Esophagus squamous epithelium (tissue), 5 donors: Measurements from ENCODE around the gene SAPCD2. TPM values are rescaled to one million over a fixed set of nuclear protein-coding genes. Genes with fewer than 3 reads are reported as not detected.

ENCODE experiments used
- DNase-seq: peaks from one replicate; lab custom pipeline; 2025; lab: John Stamatoyannopoulos, UW
- H3K27ac ChIP-seq, 4 donors: fragments of 200-600 bp; sonication (generic); one replicate each; pipeline ENCODE4 v1.5.1; 2016 to 2019; ENCODE audit warnings: mild to moderate bottlenecking in 1 of 4
- H3K27me3 ChIP-seq, 4 donors: fragments of 200-600 bp; sonication (generic); 1 replicate in 3 of 4; 2 replicates in 1 of 4; pipeline versions ENCODE4 v1.5.1 to v1.6.0; 2017 to 2021; ENCODE audit warnings: antibody characterized with exemption in 1 of 4
- H3K36me3 ChIP-seq, 3 donors: fragments of 200-600 bp; sonication (generic); one replicate each; pipeline ENCODE4 v1.5.1; 2016 to 2019
- H3K4me1 ChIP-seq, 3 donors: fragments of 200-600 bp; sonication (generic); one replicate each; pipeline ENCODE4 v1.5.1; 2017 to 2019
- H3K4me3 ChIP-seq, 4 donors: fragments of 200-600 bp; sonication (generic); 1 replicate in 3 of 4; 2 replicates in 1 of 4; pipeline ENCODE4 v1.5.1; 2016 to 2019; ENCODE audit warnings: mild to moderate bottlenecking in 2 of 4, moderate library complexity in 1 of 4
- H3K9me3 ChIP-seq, 3 donors: fragments of 200-600 bp; sonication (generic); one replicate each; pipeline ENCODE4 v1.5.1; 2016 to 2019
- CTCF ChIP-seq, 6 experiments: fragments of 450-650 bp in 4 of 6; fragments of 200-600 bp in 2 of 6; sonication (generic) in 2 of 6; IDR thresholded peaks; one replicate each; pipeline ENCODE4 v1.5.1; 2016 to 2019; ENCODE audit warnings: antibody characterized with exemption in 6 of 6, mild to moderate bottlenecking in 4 of 6, moderate library complexity in 4 of 6
- POLR2A ChIP-seq, 4 donors: fragments of 450-650 bp; IDR thresholded peaks; one replicate each; pipeline ENCODE4 v1.6.1; 2017; ENCODE audit warnings: antibody characterized with exemption in 4 of 4, mild to moderate bottlenecking in 4 of 4, moderate library complexity in 3 of 4
- WGBS, 2 donors: methylation state at CpG; one replicate each; pipeline ENCODE4 v1.1.5; 2018; 5-methylcytosine and 5-hydroxymethylcytosine counted together
- intact Hi-C: fragments of 100-400 bp; cut with DNase I; formaldehyde crosslinking; loops from one replicate; pipeline ENCODE4 v1.15.0; 2022
- total RNA-seq, 4 donors: library from RNA; depleted of rRNA; stranded (reverse); fragments of >200 nt; gene quantifications; one replicate each; pipeline ENCODE4 v1.1.0, GENCODE V29; 2016
- donor health status: DM: yes; HTN: yes; CAD: no.

The SAPCD2 gene
- total RNA-seq, 4 donors from 2014 or later, result 8.2 to 21.2 (median 14.7) TPM

GRCh38 chr9:137027369-137028262 is 42.7 kb downstream of the SAPCD2 start, which contains the start of gene ABCA2:
TSS of gene ABCA2 (minus strand) at chr9:137028237. CDS start at chr9:137028140, 97 bp downstream.
- H3K4me3 ChIP-seq, result peak within 1 kb of the TSS; percentile 33 to 82 (median 62)
- intact Hi-C loops, result loop anchor here (5.0 kb wide), 1 partner anchor 85 kb away; the partner anchor contains the start of gene FBXW5
- H3K9me3 ChIP-seq, result no peaks in the 10 kb centered on the region
- no peaks in the 10 kb centered on the region for H3K36me3 ChIP-seq
- DNase-seq, result no peak
- H3K27me3 ChIP-seq, result no peaks in the 10 kb centered on the region
- TF ChIP-seq CTCF (IDR thresholded peaks at IDR 0.05) (no peak), POLR2A (IDR thresholded peaks at IDR 0.05) (no peak)
- WGBS, 2 donors, result 17 to 28% methylated on average over 1 to 8 of the region's 95 CpGs
- H3K4me1 ChIP-seq, result peaks cover 28 to 66% (median 35%) of the 10 kb centered on the region in 3 donors
- peak within 1 kb of the TSS; percentile 50 to 72 (median 62) for H3K27ac ChIP-seq

GRCh38 chr9:137026828-137027227 is 43.5 kb downstream of the SAPCD2 start:
- H3K36me3 ChIP-seq, result no peaks in the 10 kb centered on the region
- H3K27me3 ChIP-seq, result no peaks in the 10 kb centered on the region
- no peaks in the 10 kb centered on the region for H3K9me3 ChIP-seq
- no peak for TF ChIP-seq CTCF (IDR thresholded peaks at IDR 0.05)
- no peak for TF ChIP-seq POLR2A (IDR thresholded peaks at IDR 0.05)
- intact Hi-C loops, result loop anchor here (5.0 kb wide), 1 partner anchor 85 kb away; the partner anchor contains the start of gene FBXW5
- peak overlapping the region in 2 of 4 donors; percentile 29 to 50 for H3K27ac ChIP-seq
- no CpG with 5 or more reads among the region's 4 CpGs for WGBS, 2 donors
- peaks cover 28 to 65% (median 35%) of the 10 kb centered on the region in 3 donors for H3K4me1 ChIP-seq
- peak overlapping the region in 3 of 4 donors; percentile 32 to 67 (median 62) for H3K4me3 ChIP-seq
- no peak for DNase-seq

- H3K27ac ChIP-seq, result peak overlapping the region in 1 of 4 donors; percentile 31
- H3K4me1 ChIP-seq, result peaks cover 28 to 63% (median 35%) of the 10 kb centered on the region in 3 donors
- H3K36me3 ChIP-seq, result no peaks in the 10 kb centered on the region
- whole genome bisulfite sequencing, 2 donors, result 67 to 100% methylated on average over 1 to 2 of the region's 2 CpGs
- no peak for TF ChIP-seq POLR2A (IDR thresholded peaks at IDR 0.05)
- no peak for TF ChIP-seq CTCF (IDR thresholded peaks at IDR 0.05)
- intact Hi-C loops, result loop anchor here (5.0 kb wide), 1 partner anchor 84 kb away; the partner anchor contains the start of gene FBXW5
- no peaks in the 10 kb centered on the region for H3K9me3 ChIP-seq
- DNase-seq, result no peak
- no peaks in the 10 kb centered on the region for H3K27me3 ChIP-seq
- peak overlapping the region in 1 of 4 donors; percentile 67 for H3K4me3 ChIP-seq
Measured at GRCh38 chr9:137026384-137026783, 44.0 kb downstream of the SAPCD2 start.

GRCh38 chr9:137025517-137025966 is 44.8 kb downstream of the SAPCD2 start:
- Histone ChIP-seq H3K36me3 (peaks cover 0 to 3% (median 0%) of the 10 kb centered on the region in 3 donors), H3K9me3 (no peaks in the 10 kb centered on the region), H3K4me3 (no peak overlapping the region), H3K27ac (peak overlapping the region in 1 of 4 donors; percentile 29), H3K4me1 (peaks cover 28 to 54% (median 31%) of the 10 kb centered on the region in 3 donors), H3K27me3 (no peaks in the 10 kb centered on the region)
- intact Hi-C loops, result loop anchor here (5.0 kb wide), 1 partner anchor 83 kb away; the partner anchor contains the start of gene FBXW5
- TF ChIP-seq POLR2A (IDR thresholded peaks at IDR 0.05) (no peak), CTCF (IDR thresholded peaks at IDR 0.05) (peak in 1 of 6 experiments; percentile 33)
- DNase-seq, result no peak
- WGBS, 2 donors, result 14 to 60% methylated on average over 2 to 6 of the region's 21 CpGs
